Spleen (tissue), 11 donors: Measurements from ENCODE around the gene KAT8. TPM values are rescaled to one million over a fixed set of nuclear protein-coding genes. Genes with fewer than 3 reads are reported as not detected.
A peak's percentile ranks its signal among the peaks of the same experiment; 100 is the strongest.

ENCODE experiments used
- DNase-seq: peaks from one replicate; pipeline ENCODE4 v3.0.0-alpha.2; 2020
- H3K27ac ChIP-seq, 8 donors: fragments of 200-600 bp; sonication (generic) in 7 of 8; 1 replicate in 4 of 8; 2 replicates in 4 of 8; pipeline versions ENCODE4 v1.5.0 to v1.8.0; 2016 to 2021; ENCODE audit warnings: inconsistent platforms in 4 of 8, mild to moderate bottlenecking in 4 of 8, moderate library complexity in 1 of 8
- H3K27me3 ChIP-seq, 7 donors: fragments of 200-600 bp; sonication (generic) in 6 of 7; replicated peaks in 1 of 7; 1 replicate in 4 of 7; 2 replicates in 3 of 7; pipeline versions ENCODE4 v1.5.0 to v1.8.0; 2016 to 2021; ENCODE audit warnings: inconsistent platforms in 3 of 7, mild to moderate bottlenecking in 1 of 7
- H3K36me3 ChIP-seq, 6 donors: fragments of 200-600 bp; sonication (generic) in 5 of 6; 1 replicate in 4 of 6; 2 replicates in 2 of 6; pipeline versions ENCODE4 v1.5.0 to v1.8.0; 2016 to 2021; ENCODE audit warnings: inconsistent platforms in 2 of 6
- H3K4me1 ChIP-seq, 6 donors: fragments of 200-600 bp; sonication (generic) in 5 of 6; 1 replicate in 3 of 6; 2 replicates in 3 of 6; pipeline versions ENCODE4 v1.5.0 to v1.8.0; 2016 to 2021; ENCODE audit warnings: inconsistent platforms in 3 of 6
- H3K4me3 ChIP-seq, 8 donors: fragments of 200-600 bp; sonication (generic) in 7 of 8; 1 replicate in 4 of 8; 2 replicates in 4 of 8; pipeline versions ENCODE4 v1.5.0 to v1.8.0; 2016 to 2021; ENCODE audit warnings: inconsistent platforms in 4 of 8, mild to moderate bottlenecking in 4 of 8, moderate library complexity in 2 of 8
- H3K9me3 ChIP-seq, 8 donors: fragments of 200-600 bp; sonication (generic) in 7 of 8; 1 replicate in 4 of 8; 2 replicates in 4 of 8; pipeline versions ENCODE4 v1.5.0 to v1.8.0; 2016 to 2021; ENCODE audit warnings: inconsistent platforms in 4 of 8
- CTCF ChIP-seq, 11 experiments: fragments of 200-600 bp in 7 of 11; fragments of 450-650 bp in 4 of 11; sonication (generic) in 4 of 11; IDR thresholded peaks in 8 of 11; conservative IDR thresholded peaks in 3 of 11; 1 replicate in 7 of 11; 2 replicates in 4 of 11; pipeline versions ENCODE4 v1.4.0 to v1.8.0; 2016 to 2021; ENCODE audit warnings: antibody characterized with exemption in 11 of 11, inconsistent platforms in 4 of 11, mild to moderate bottlenecking in 1 of 11
- POLR2A ChIP-seq, 3 donors: fragments of 450-650 bp; IDR thresholded peaks; one replicate each; pipeline ENCODE4 v1.5.1; 2017; ENCODE audit warnings: antibody characterized with exemption in 3 of 3, mild to moderate bottlenecking in 1 of 3
- POLR2AphosphoS5 ChIP-seq, 3 donors: sonication (generic); formaldehyde crosslinking; IDR thresholded peaks; one replicate each; pipeline ENCODE4 v1.5.1; 2017; ENCODE audit warnings: antibody characterized with exemption in 3 of 3
- WGBS, 5 donors: extraction: QIAGEN DNeasy Blood & Tissue Kit in 3 of 5; methylation state at CpG; one replicate each; pipeline versions ENCODE4 v1.1.5 to v1.1.7; 2013 to 2018; 5-methylcytosine and 5-hydroxymethylcytosine counted together
- intact Hi-C: fragments of 100-400 bp; cut with DNase I; formaldehyde crosslinking; loops from one replicate; pipeline ENCODE4 v1.15.0; 2023; ENCODE audit warnings: low total_unique reads
- polyA plus RNA-seq, 3 donors: library from polyadenylated mRNA; stranded (reverse); fragments of 200-250 nt; gene quantifications; one replicate each; pipeline ENCODE4 v1.2.1, GENCODE V29; 2013
- total RNA-seq, 7 donors: library from RNA; depleted of rRNA in 3 of 7; stranded (reverse); fragments of >200 nt in 3 of 7; fragmentation: NEBNext Ultra II Directional in 4 of 7; extraction: Animal tissue kit (Norgen Biotek cat#: 25700) in 4 of 7; gene quantifications; one replicate each; pipeline versions ENCODE4 v1.1.0 to v1.2.1, GENCODE V29; 2016 to 2021
- donor health status: healthy with polysubstance abuse.
- donor health status: DM: no; HTN: no; CAD: no; lungs with moderate emphysema.
- donor health status: DM: no; HTN: no; CAD: no.
- donor health status: Bipolar disorder and iron deficiency.
- donor health status: healthy.
- donor health status: DM: no; HTN: no; CAD: no.
- donor health status: DM: yes; HTN: yes; CAD: no.

The KAT8 gene
- total and polyA plus RNA-seq, 10 donors = 48.7 to 94.8 (median 80.4) TPM

- peaks cover 0 to 31% (median 12%) of the 10 kb centered on the region in 6 donors for H3K4me1 ChIP-seq
- no peak for TF ChIP-seq POLR2AphosphoS5 (IDR thresholded peaks at IDR 0.05)
- no peak for DNase-seq
- H3K27me3 ChIP-seq = peaks cover 0 to 21% (median 0%) of the 10 kb centered on the region in 7 donors
- no peak overlapping the region for H3K27ac ChIP-seq
- intact Hi-C loops = no loop called here
- no peak overlapping the region for H3K4me3 ChIP-seq
- no peaks in the 10 kb centered on the region for H3K36me3 ChIP-seq
- no peaks in the 10 kb centered on the region for H3K9me3 ChIP-seq
- 87 to 95% (median 90%) methylated on average over 3 of the region's 3 CpGs for WGBS, 5 donors
Observed at GRCh38 chr16:31147574-31147973, 30.1 kb downstream of the KAT8 start.

GRCh38 chr16:31148281-31148728, 30.8 kb downstream of the KAT8 start:
- H3K27me3 ChIP-seq = peaks cover 0 to 21% (median 0%) of the 10 kb centered on the region in 7 donors
- TF ChIP-seq POLR2AphosphoS5 (IDR thresholded peaks at IDR 0.05) = no peak
- no peak for TF ChIP-seq CTCF (IDR thresholded peaks at IDR 0.05 in 8 of 11, conservative IDR thresholded peaks at IDR 0.05 in 3 of 11)
- no peak for TF ChIP-seq POLR2A (IDR thresholded peaks at IDR 0.05)
- no peaks in the 10 kb centered on the region for H3K9me3 ChIP-seq
- DNase-seq = no peak
- intact Hi-C loops = no loop called here
- no peaks in the 10 kb centered on the region for H3K36me3 ChIP-seq
- H3K4me1 ChIP-seq = peaks cover 0 to 23% (median 5%) of the 10 kb centered on the region in 6 donors
- H3K27ac ChIP-seq = no peak overlapping the region
- WGBS, 5 donors = 42 to 60% (median 54%) methylated on average over 18 to 40 of the region's 40 CpGs
- peak overlapping the region in 1 of 8 donors; percentile 13 for H3K4me3 ChIP-seq

GRCh38 chr16:31148896-31149295, 31.4 kb downstream of the KAT8 start:
- intact Hi-C loops = no loop called here
- no peak for DNase-seq
- Histone ChIP-seq H3K36me3 (no peaks in the 10 kb centered on the region), H3K4me3 (no peak overlapping the region), H3K9me3 (no peaks in the 10 kb centered on the region), H3K27ac (no peak overlapping the region), H3K27me3 (peaks cover 0 to 21% (median 0%) of the 10 kb centered on the region in 7 donors), H3K4me1 (peaks cover 0 to 22% (median 3%) of the 10 kb centered on the region in 6 donors)
- 81 to 92% (median 90%) methylated on average over 19 to 25 of the region's 25 CpGs for WGBS, 5 donors
- TF ChIP-seq POLR2A (IDR thresholded peaks at IDR 0.05) (no peak), POLR2AphosphoS5 (IDR thresholded peaks at IDR 0.05) (no peak), CTCF (IDR thresholded peaks at IDR 0.05 in 8 of 11, conservative IDR thresholded peaks at IDR 0.05 in 3 of 11) (no peak)

GRCh38 chr16:31149332-31149731, 31.9 kb downstream of the KAT8 start:
- 40 to 60% (median 56%) methylated on average over 5 of the region's 5 CpGs for WGBS, 5 donors
- Histone ChIP-seq H3K27me3 (peaks cover 0 to 21% (median 0%) of the 10 kb centered on the region in 7 donors), H3K27ac (no peak overlapping the region), H3K4me1 (peaks cover 0 to 22% (median 3%) of the 10 kb centered on the region in 6 donors), H3K36me3 (no peaks in the 10 kb centered on the region), H3K9me3 (no peaks in the 10 kb centered on the region), H3K4me3 (no peak overlapping the region)
- TF ChIP-seq POLR2A (IDR thresholded peaks at IDR 0.05) (no peak), POLR2AphosphoS5 (IDR thresholded peaks at IDR 0.05) (no peak), CTCF (IDR thresholded peaks at IDR 0.05 in 8 of 11, conservative IDR thresholded peaks at IDR 0.05 in 3 of 11) (no peak)
- intact Hi-C loops = no loop called here
- no peak for DNase-seq
